Keratinocyte (primary cell): ENCODE measurements around the gene NAA11. TPM values are rescaled to one million over a fixed set of nuclear protein-coding genes. Genes with fewer than 3 reads are reported as not detected.

Experiments
- DNase-seq: peaks from one replicate; pipeline ENCODE4 v3.0.0-alpha.2; 2011; ENCODE audit warnings: low read depth, missing footprints, low spot score
- FAIRE-seq: peaks from 2 replicates; lab custom pipeline; 2011; peaks lifted over from hg19 to GRCh38; lab: Jason Lieb, UNC
- H2AFZ ChIP-seq: 2 replicates; pipeline ENCODE4 v1.6.0; 2012; ENCODE audit warnings: low read length, control low read depth, inconsistent platforms; ENCODE audit not compliant: control insufficient read depth
- H3K27ac ChIP-seq: 2 replicates; pipeline ENCODE4 v1.5.1; 2011; ENCODE audit warnings: low read length; ENCODE audit not compliant: control insufficient read depth, insufficient read depth
- H3K27me3 ChIP-seq: 3 replicates; pipeline ENCODE4 v1.6.0; 2011; ENCODE audit warnings: low read length; ENCODE audit not compliant: control insufficient read depth, insufficient read depth; ENCODE audit errors: extremely low read depth
- H3K36me3 ChIP-seq, 2 experiments: 2 replicates in 1 of 2; 3 replicates in 1 of 2; pipeline ENCODE4 v1.5.1; 2011; ENCODE audit warnings: low read length in 2 of 2, mild to moderate bottlenecking in 1 of 2; ENCODE audit not compliant: control insufficient read depth in 2 of 2, insufficient read depth in 2 of 2; ENCODE audit errors: extremely low read depth in 1 of 2
- H3K4me1 ChIP-seq: 3 replicates; pipeline ENCODE4 v1.5.1; 2011; ENCODE audit warnings: low read length; ENCODE audit not compliant: control insufficient read depth, insufficient read depth; ENCODE audit errors: extremely low read depth
- H3K4me2 ChIP-seq: 3 replicates; pipeline ENCODE4 v1.6.0; 2011; ENCODE audit warnings: low read depth, low read length; ENCODE audit not compliant: control insufficient read depth, insufficient read depth; ENCODE audit errors: extremely low read depth
- H3K4me3 ChIP-seq, 3 experiments: fragments of 200-600 bp in 1 of 3; sonication (generic) in 1 of 3; 2 replicates in 2 of 3; 3 replicates in 1 of 3; pipeline ENCODE4 v1.5.1; 2011 to 2016; ENCODE audit warnings: low read length in 3 of 3, mild to moderate bottlenecking in 3 of 3, control low read depth in 2 of 3, inconsistent platforms in 1 of 3, low read depth in 1 of 3, mixed read lengths in 1 of 3, mixed run types in 1 of 3, moderate library complexity in 1 of 3; ENCODE audit not compliant: control insufficient read depth in 2 of 3, insufficient read depth in 2 of 3; ENCODE audit errors: extremely low read depth in 1 of 3
- H3K79me2 ChIP-seq: 2 replicates; pipeline ENCODE4 v1.6.0; 2012; ENCODE audit warnings: low read length; ENCODE audit not compliant: control insufficient read depth, insufficient read depth
- H3K9ac ChIP-seq: 3 replicates; pipeline ENCODE4 v1.6.0; 2011; ENCODE audit warnings: low read length; ENCODE audit not compliant: control insufficient read depth, insufficient read depth; ENCODE audit errors: extremely low read depth
- H3K9me1 ChIP-seq: 3 replicates; pipeline ENCODE4 v1.6.0; 2011; ENCODE audit warnings: low read length; ENCODE audit not compliant: control insufficient read depth, insufficient read depth; ENCODE audit errors: extremely low read depth
- H3K9me3 ChIP-seq: 2 replicates; pipeline ENCODE4 v1.5.1; 2012; ENCODE audit warnings: low read depth, low read length; ENCODE audit not compliant: control insufficient read depth
- H4K20me1 ChIP-seq: 3 replicates; pipeline ENCODE4 v1.6.0; 2011; ENCODE audit warnings: low read length; ENCODE audit not compliant: control insufficient read depth, insufficient read depth; ENCODE audit errors: extremely low read depth
- EZH2 ChIP-seq: IDR thresholded peaks from one replicate; pipeline ENCODE4 v1.6.1; 2012; ENCODE audit warnings: inconsistent platforms, mild to moderate bottlenecking, low read length, moderate library complexity
- dilution Hi-C: fragments of 300-500 bp; cut with MboI; formaldehyde crosslinking; loops from one replicate; pipeline ENCODE4 v1.7.0; 2020; ENCODE audit warnings: low sequenced_read_pairs; ENCODE audit not compliant: extremely low pct_ligation_motif_present
- polyA plus RNA-seq, 5 experiments: library from polyadenylated mRNA; depleted of rRNA in 3 of 5; stranded (reverse) in 3 of 5; stranded (forward) in 1 of 5; unstranded in 1 of 5; fragments of >200 nt; gene quantifications; 1 replicate in 1 of 5; 2 replicates in 3 of 5; 3 replicates in 1 of 5; pipeline versions ENCODE4 v1.2.1 to v1.2.3, GENCODE V29; 2011 to 2012; ENCODE audit warnings: missing spikeins in 2 of 5, low read depth in 1 of 5, low replicate concordance in 1 of 5
- TF ChIP-seq, protein P1 (sequence below), 3 experiments: IDR thresholded peaks in 1 of 3; conservative IDR thresholded peaks in 1 of 3; optimal IDR thresholded peaks in 1 of 3; 2 replicates in 2 of 3; 3 replicates in 1 of 3; pipeline versions ENCODE3 to v1.5.1; 2011; ENCODE audit warnings: low read length in 3 of 3, mild to moderate bottlenecking in 3 of 3, moderate library complexity in 2 of 3, control low read depth in 1 of 3, inconsistent platforms in 1 of 3; ENCODE audit not compliant: insufficient read depth in 2 of 3; ENCODE audit errors: extremely low read depth in 1 of 3

The NAA11 gene
- polyA plus RNA-seq, 1 donor (not counting 4 experiments of a cell fraction or from before 2014, with no cell fraction given): not detected

GRCh38 chr4:79325436-79325835 is 425 bp downstream of the NAA11 start:
- TF ChIP-seq, protein P1, sequence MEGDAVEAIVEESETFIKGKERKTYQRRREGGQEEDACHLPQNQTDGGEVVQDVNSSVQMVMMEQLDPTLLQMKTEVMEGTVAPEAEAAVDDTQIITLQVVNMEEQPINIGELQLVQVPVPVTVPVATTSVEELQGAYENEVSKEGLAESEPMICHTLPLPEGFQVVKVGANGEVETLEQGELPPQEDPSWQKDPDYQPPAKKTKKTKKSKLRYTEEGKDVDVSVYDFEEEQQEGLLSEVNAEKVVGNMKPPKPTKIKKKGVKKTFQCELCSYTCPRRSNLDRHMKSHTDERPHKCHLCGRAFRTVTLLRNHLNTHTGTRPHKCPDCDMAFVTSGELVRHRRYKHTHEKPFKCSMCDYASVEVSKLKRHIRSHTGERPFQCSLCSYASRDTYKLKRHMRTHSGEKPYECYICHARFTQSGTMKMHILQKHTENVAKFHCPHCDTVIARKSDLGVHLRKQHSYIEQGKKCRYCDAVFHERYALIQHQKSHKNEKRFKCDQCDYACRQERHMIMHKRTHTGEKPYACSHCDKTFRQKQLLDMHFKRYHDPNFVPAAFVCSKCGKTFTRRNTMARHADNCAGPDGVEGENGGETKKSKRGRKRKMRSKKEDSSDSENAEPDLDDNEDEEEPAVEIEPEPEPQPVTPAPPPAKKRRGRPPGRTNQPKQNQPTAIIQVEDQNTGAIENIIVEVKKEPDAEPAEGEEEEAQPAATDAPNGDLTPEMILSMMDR (optimal IDR thresholded peaks at IDR 0.05 in 1 of 3, IDR thresholded peaks at IDR 0.05 in 1 of 3, conservative IDR thresholded peaks at IDR 0.05 in 1 of 3; ENCODE audit: extremely low read depth in 1 of 3, insufficient read depth in 2 of 3, low read length in 3 of 3): no peak
- no peak for TF ChIP-seq EZH2
- no peak for DNase-seq
- Histone ChIP-seq H3K4me3 (no peak overlapping the region), H3K4me1 (no peaks in the 10 kb centered on the region), H3K27ac (no peak overlapping the region), H3K36me3 (no peaks in the 10 kb centered on the region), H3K9ac (no peak overlapping the region), H3K27me3 (no peaks in the 10 kb centered on the region), H3K79me2 (no peaks in the 10 kb centered on the region), H4K20me1 (no peaks in the 10 kb centered on the region), H3K4me2 (no peak overlapping the region), H2AFZ (no peak overlapping the region), H3K9me1 (no peaks in the 10 kb centered on the region), H3K9me3 (no peaks in the 10 kb centered on the region)
- dilution Hi-C loops: no loop called here
- no peak for FAIRE-seq

DNA sequence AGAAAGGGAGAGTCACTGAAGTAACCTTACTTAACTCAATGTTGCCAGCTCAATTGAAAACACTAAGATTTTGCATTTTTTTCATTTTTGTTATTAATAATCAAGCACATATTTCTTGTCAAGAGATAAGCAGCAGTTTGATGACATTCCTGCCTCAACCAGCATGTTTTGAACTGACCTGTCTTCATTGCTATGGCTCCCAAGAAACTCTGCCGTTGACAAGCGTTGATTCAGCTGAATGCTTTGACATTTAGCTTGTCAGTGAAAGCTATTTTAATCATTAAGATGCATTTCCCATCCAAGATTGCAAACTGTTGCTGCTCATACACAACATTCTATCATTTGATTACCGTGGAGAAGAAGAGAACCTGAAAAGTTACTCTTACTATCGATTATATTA is 5.9 kb downstream of the NAA11 start:
- Histone ChIP-seq H3K4me1 (no peaks in the 10 kb centered on the region), H3K9ac (no peak overlapping the region), H3K4me3 (no peak overlapping the region), H3K4me2 (no peak overlapping the region), H3K27me3 (no peaks in the 10 kb centered on the region), H3K79me2 (no peaks in the 10 kb centered on the region), H3K9me3 (no peaks in the 10 kb centered on the region), H3K9me1 (no peaks in the 10 kb centered on the region), H3K36me3 (no peaks in the 10 kb centered on the region), H4K20me1 (no peaks in the 10 kb centered on the region), H2AFZ (no peak overlapping the region), H3K27ac (no peak overlapping the region)
- DNase-seq: no peak
- dilution Hi-C loops: no loop called here
- TF ChIP-seq, protein P1 (optimal IDR thresholded peaks at IDR 0.05 in 1 of 3, IDR thresholded peaks at IDR 0.05 in 1 of 3, conservative IDR thresholded peaks at IDR 0.05 in 1 of 3; ENCODE audit: extremely low read depth in 1 of 3, insufficient read depth in 2 of 3, low read length in 3 of 3): no peak
- no peak for TF ChIP-seq EZH2
- no peak for FAIRE-seq
